Measurements from ENCODE around the gene TWSG1. TPM values are rescaled to one million over a fixed set of nuclear protein-coding genes. Genes with fewer than 3 reads are reported as not detected.

Gene TWSG1
- 14.7 to 21.3 TPM (median 19.2 TPM) in 5 replicates for total RNA-seq (2022; extraction: Qiagen RNA extraction; ENCODE audit: low read depth)

DNA sequence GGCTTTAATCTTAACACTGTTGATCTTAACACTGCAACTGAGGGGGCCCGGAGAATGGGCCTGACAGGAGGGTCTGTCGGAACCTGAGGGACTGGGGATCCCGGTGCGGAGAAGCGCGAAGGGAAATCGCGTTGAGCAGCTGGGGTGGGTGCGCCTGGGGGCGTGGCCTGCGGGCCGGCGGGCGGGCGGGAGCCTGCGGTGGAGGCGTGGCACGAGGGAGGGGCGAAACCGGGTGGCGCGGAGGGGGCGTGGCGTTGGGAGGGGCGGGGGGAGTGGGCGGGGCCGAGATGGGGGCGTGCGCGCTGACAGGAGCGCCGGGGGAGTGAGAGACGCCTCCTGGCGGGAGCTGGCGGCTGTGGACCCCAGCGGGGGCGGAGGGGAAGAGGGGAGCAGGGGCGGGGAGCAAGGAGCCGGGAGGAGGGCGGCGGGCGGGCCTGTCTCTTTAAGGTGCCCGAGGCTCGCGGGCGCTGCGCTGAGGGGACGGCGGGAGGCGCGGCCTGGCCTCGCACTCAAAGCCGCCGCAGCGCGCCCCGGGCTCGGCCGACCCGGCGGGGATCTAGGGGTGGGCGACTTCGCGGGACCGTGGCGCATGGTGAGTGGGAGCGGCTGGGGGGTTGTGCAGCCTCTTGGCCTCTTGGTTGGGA lies at the start of gene TWSG1:
TWSG1 (plus strand) TSS at position 445 of the 644 bp plus-strand sequence. CDS start 2,457 bp downstream, outside the sequence.

Other genes with a start within 250 kb of the TWSG1 start
- 118 to 134 TPM (median 132 TPM) in 5 replicates for gene NDUFV2, start 232.1 kb upstream of the TWSG1 start, total RNA-seq (2022; extraction: Qiagen RNA extraction; ENCODE audit: low read depth)
- 3.1 to 6.0 TPM (median 5.0 TPM) in 5 replicates for gene ANKRD12, start 198.0 kb upstream of the TWSG1 start, total RNA-seq (2022; extraction: Qiagen RNA extraction; ENCODE audit: low read depth)
- 24.6 to 33.3 TPM (median 30.9 TPM) in 5 replicates for gene RALBP1, start 140.7 kb downstream of the TWSG1 start, total RNA-seq (2022; extraction: Qiagen RNA extraction; ENCODE audit: low read depth)

Measured in A549 treated with DMSO at 1 μM for 4 hours (cell line).